Caki2 (cell line): Measurements from ENCODE around the gene FBLN2. TPM values are rescaled to one million over a fixed set of nuclear protein-coding genes. Genes with fewer than 3 reads are reported as not detected.
"Not testable (repeated sequence)": the region's sequence is repeated elsewhere in the genome, so short reads cannot be mapped to it uniquely, and the experiment has no call there.

Experiments
- DNase-seq: peaks from one replicate; pipeline ENCODE4 v3.0.0-alpha.2; 2015; ENCODE audit warnings: low read depth
- in situ Hi-C: cut with HindIII; loops from 2 replicates; pipeline ENCODE4 v1.10.0; 2016; ENCODE audit warnings: low sequenced_read_pairs, low pct_unique_long_range_greater_than_20kb, mixed read lengths
- total RNA-seq: library from RNA; depleted of rRNA; stranded (reverse); fragments of >200 nt; shearing (Covaris generic); gene quantifications from 2 replicates; pipeline ENCODE4 v1.2.3, GENCODE V29; 2014; ENCODE audit warnings: low replicate concordance

FBLN2 gene
- total RNA-seq, 1 experiment from 2014 or later: 0.10 TPM

GRCh38 chr3:13559764-13560525 lies 11.0 kb downstream of the FBLN2 start:
- in situ Hi-C loops: no loop called here
- no peak for DNase-seq

- no peak for DNase-seq
- in situ Hi-C loops: no loop called here
Observed at GRCh38 chr3:13561376-13561775, 12.5 kb downstream of the FBLN2 start.

DNA sequence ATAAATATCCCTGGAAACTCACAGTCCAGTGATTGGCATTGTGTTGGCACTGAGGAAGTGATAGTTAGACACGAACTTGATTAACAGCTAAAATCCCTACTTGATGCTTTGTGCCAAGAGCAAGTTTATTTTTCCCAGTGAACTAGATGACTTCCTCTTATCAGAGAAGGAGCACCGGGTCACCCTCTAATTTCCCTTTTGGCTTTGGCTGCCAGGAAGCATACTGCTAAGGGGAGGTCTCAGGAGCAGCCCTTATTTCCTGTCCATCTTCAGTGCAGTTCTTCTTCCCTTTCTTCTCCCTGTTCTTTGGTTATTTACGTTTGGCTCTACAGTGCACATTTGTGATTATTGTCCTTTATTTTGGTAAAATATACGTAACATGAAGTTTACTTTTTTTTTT lies 13.0 kb downstream of the FBLN2 start:
- in situ Hi-C loops: no loop called here
- DNase-seq: no peak

- DNase-seq, in situ Hi-C loops: not testable (repeated sequence)
Observed at GRCh38 chr3:13562421-13562820, 13.5 kb downstream of the FBLN2 start.

DNA sequence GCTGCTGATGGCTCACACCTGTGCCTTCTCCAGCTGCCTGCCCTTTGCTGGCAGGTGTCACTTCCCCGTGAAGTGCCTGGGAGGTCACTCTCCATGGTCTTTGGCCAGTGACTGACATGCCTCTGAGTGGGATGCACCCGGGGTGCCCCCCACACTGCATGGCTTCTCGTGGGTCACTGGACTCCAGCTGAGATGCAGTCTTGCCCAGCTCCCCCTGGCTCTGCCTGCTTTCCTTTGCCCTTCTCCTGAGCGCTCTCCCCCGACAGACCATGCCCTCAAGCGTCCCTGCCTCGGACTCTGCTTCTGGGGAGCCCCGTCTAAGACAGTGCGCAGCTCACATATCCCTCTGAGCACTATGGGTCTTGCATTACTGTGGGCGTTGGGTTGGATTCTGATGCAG lies 14.4 kb downstream of the FBLN2 start:
- no peak for DNase-seq
- in situ Hi-C loops: no loop called here

- no peak for DNase-seq
- in situ Hi-C loops: no loop called here
Observed at GRCh38 chr3:13563911-13564310, 15.0 kb downstream of the FBLN2 start.

DNA sequence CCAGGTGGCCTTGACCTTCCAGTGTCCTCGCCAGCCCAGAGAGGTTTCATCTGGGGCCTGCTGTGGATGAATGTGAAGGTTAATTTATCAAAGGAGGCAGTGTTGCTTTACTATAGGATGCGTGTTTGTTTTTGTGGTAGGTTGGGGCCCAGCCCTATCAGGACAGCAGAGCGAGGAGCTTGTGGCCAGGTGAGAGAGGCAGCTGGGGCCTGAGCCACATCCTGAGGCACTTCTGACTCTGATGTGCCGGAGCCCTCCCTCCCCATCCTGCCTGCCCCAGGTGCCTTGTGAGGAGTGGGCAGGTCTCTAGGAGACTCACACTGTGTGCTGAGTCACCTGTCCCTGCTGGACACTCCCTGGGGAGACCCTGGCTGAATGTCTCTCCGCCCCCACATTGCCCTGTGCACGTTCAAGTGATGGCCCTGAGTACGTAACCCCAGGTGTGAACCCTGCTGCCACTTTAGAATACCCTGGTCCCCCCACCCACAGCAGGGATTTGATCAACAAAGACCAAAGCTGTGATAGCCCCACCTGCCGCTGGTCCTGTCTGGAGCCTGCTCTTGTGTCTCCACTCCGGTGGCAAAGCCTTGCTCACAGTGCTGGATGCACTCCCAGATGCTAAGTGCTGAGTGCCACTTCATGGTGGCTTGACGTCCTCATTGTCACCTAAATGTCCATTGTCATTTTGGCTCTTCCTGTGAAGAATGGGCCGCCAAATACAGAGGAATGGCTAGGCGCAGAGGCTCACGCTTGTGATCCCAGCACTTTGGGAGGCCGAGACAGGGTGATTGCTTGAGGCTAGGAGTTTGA lies 16.0 kb downstream of the FBLN2 start:
- in situ Hi-C loops: no loop called here
- no peak for DNase-seq

DNA sequence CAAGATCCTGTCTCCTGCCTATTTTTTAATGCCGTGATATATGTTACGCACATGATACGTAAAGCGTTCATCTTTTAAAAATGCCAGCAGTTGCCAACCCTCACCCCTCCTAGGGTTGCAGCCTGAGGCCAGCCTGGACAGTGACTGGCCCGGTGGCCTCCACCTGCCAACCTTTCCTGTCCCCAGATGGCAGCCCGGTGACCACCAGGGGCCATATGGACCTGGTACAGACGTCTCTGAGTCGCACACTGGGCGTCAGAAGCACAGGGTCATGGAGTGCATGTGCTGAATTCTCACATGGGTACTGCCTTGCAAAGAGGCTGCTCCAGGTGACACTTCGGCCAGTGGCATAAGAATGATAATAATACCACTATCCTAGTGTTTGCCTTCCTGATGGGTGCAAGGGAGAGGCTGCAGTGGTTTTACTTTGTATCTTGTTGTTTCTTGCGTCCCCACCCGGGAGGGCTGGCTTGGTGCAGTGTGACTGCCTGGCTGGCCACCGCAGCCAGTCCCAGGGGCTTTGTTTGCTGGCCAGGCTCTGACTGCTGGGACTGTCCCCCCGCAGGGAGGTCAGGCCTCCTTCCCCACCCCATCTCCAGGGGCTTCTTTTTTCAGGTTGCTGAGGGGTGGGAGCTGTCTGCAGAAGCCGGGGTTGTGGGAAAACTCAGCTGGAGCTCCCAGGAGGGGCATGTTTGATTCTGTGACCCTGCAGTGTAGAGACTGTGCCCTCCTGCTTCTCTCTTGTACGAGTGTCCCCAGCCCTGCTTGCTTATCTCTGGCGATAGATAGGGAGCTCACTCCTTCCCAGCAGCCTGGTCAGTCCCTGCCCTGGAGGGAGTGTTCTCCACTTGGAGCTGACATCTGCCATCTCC lies 16.9 kb downstream of the FBLN2 start:
- in situ Hi-C loops: no loop called here
- DNase-seq: no peak

GRCh38 chr3:13566453-13566748 lies 17.5 kb downstream of the FBLN2 start:
- in situ Hi-C loops: no loop called here
- no peak for DNase-seq

GRCh38 chr3:13566769-13567310 lies 17.9 kb downstream of the FBLN2 start:
- in situ Hi-C loops: no loop called here

DNA sequence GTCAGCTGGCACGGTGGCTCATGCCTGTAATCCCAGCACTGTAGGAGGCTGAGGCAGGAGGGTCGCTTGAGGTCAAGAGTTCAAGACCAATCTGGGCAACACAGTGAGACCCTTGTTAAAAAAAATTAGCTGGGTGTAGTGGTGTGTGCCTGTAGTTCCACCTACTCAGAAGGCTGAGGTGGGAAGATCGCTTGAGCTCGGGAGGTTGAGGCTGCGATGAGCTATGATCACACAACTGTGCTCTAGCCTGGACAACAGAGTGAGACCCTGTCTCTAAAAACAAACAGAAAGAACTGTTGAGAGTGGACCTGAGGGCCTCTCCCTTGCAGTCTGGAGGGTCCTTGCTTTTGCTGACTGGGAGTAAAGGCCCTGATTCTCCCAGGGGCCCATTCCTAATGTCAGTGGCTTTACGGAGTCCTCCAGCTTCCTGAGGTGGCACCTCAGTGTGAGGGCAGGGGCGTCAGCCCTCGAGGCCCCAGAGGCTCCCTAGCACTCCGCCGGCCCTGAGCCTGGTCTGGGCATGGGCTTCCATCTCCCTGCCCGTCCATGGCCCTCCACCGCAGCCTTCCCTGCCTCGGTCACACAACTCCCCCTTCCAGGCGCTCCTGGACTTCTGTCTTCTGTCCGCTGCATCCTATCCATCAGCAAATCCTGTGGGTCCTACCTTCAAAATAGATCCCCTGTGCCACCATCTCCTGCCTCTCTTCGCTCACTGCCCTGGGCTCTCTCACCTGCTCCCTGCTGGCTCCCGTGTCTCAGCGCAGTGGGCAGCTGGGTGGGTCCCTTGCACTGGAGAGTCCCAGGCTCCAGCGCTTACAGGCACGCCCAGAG lies 19.0 kb downstream of the FBLN2 start:
- in situ Hi-C loops: no loop called here
- DNase-seq: no peak

More at GRCh38 chr3:13566769-13567310, 17.9 kb downstream of the FBLN2 start:
- DNase-seq: no peak

DNA sequence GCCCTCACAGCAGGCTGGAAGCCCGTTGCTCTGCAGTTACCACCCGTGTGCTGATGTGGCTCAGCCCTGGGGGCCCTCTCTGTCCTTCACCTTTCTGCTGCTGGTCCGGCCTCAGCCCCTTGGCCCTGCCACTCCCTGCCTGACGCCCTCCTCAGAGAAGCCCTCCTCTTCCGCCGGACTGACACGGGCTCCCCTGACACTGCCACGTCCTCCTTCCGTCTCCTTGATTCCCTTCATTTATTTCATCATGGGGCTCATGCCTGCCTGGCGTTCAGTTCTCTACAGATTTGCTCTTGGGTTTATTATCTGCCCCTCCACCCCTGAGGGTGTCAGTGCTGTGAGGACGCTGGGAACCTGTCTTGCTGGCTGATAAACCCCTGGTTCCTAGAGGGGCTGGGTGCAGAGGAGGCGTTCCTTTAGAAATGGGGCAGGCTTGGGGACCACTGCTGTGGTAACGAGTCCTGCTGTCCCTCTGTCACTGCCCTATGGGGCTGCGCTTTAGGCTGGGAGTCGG lies 19.6 kb downstream of the FBLN2 start:
- DNase-seq: no peak
- in situ Hi-C loops: no loop called here

DNA sequence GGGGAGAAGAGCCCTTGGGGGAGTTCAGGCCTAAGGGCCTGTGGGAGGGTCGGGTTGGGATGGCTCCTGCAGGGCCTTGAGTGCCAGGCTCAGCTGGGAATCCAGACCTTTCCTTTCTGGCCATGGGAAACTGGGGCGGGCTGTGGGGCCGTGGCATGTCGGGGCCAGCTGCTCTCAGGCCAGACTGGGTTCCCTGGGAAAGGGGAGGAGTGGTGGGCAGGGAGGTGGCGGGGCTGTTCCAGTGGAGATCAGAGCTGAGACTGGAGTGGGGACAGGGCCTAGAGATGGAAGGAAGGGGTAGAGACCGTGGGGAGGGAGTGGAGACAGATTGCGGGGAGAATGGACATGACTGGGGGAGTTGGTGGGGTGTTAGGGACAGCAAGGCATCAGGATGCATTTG lies 20.3 kb downstream of the FBLN2 start:
- in situ Hi-C loops: no loop called here
- no peak for DNase-seq

DNA sequence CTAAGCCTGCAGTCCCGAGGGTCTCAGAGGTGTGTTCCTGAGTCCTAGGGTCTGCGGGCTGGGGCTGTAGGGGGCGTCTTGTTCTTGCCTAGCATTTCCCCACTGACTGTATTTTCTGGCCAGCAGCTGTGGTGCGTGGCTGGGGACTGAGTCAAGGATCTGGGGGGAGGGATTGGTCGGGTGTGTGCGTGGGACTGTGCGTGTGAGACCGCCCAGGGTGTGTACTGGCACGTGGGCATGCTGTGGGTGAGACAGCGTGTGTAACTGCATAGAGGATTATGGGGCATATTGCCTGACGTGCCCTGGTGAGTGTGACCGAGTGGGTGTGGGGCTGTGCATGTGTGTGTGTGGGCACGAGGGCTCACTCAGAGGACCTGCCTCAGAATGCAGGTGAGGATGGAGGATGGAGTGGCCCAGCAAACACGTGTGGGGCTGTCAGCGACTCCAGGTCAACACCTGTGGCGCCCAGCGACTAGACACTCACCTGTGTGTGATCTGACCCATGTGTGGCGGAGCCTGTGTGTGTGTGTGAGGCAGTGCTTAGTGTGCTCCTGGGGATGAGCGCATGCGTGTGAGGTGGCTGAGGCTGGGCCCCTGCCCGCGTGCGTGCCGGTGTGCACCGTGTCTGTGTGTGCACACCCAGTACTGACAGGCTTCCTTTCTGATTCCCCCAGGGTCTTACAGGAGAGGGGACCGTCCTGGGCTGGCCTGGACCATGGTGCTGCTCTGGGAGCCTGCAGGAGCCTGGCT lies 20.9 kb downstream of the FBLN2 start:
- in situ Hi-C loops: no loop called here
- DNase-seq: no peak

GRCh38 chr3:13570391-13571194 lies 21.7 kb downstream of the FBLN2 start:
- in situ Hi-C loops: no loop called here
- no peak for DNase-seq

DNA sequence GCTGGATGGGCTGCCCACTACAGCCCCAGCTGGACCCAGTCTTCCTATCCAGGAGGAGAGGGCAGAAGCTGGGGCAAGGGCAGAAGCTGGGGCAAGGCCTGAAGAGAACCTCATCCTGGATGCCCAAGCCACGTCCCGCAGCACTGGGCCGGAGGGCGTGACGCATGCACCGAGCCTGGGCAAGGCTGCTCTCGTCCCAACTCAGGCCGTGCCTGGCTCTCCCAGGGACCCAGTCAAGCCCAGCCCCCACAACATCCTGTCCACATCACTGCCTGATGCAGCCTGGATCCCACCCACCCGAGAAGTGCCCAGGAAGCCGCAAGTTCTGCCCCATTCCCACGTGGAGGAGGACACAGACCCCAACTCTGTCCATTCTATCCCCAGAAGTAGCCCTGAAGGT lies 22.3 kb downstream of the FBLN2 start:
- DNase-seq: no peak
- in situ Hi-C loops: no loop called here
